Measurements from ENCODE around the gene NLGN1.

NLGN1 gene

DNA sequence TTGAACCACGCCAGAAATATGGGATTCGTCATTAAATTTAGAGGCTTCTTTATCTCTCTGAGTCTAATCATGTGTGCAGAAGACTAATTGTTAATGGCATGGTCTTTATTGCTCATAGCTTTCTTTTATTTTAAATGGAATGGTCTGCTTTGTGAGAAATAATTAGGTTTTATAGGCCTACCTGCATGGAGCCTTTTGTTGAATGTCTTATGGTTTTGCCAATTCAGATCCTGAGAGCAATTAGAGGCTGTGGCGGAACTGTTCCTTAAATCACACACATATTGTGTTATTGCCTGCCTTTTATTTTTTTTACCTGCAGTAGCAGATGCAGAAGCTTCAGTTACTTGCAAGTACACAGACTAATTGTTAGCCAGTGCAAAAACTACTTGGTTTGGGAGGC is 306.2 kb downstream of the NLGN1 start:
- no peak for DNase-seq (ENCODE audit: low spot score)
- in situ Hi-C loops (cut with MboI; ENCODE audit: low pct_unique_long_range_greater_than_20kb, low sequenced_read_pairs, unreplicated experiment), result no loop called here
- TF ChIP-seq, protein P1, sequence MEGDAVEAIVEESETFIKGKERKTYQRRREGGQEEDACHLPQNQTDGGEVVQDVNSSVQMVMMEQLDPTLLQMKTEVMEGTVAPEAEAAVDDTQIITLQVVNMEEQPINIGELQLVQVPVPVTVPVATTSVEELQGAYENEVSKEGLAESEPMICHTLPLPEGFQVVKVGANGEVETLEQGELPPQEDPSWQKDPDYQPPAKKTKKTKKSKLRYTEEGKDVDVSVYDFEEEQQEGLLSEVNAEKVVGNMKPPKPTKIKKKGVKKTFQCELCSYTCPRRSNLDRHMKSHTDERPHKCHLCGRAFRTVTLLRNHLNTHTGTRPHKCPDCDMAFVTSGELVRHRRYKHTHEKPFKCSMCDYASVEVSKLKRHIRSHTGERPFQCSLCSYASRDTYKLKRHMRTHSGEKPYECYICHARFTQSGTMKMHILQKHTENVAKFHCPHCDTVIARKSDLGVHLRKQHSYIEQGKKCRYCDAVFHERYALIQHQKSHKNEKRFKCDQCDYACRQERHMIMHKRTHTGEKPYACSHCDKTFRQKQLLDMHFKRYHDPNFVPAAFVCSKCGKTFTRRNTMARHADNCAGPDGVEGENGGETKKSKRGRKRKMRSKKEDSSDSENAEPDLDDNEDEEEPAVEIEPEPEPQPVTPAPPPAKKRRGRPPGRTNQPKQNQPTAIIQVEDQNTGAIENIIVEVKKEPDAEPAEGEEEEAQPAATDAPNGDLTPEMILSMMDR (IDR thresholded peaks at IDR 0.05; ENCODE audit: extremely low read depth, insufficient read depth, missing control alignments), result no peak

DNA sequence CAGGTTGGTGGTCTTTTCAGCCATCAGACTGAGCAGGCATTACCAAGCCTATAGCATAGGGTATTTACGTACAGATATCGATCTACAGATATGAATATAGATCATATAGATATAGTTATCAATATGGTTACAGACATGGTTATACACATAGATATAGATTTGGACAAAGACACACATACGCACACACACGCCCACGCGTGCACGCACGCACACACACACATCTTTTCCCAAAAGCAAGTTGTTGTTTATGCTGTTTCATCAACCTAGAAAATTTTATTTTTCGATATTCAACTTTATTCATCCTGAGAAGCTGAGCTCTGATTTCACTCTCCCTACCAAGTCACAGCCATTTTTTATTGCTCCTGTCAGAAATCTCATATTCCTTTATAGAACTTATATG is 309.1 kb downstream of the NLGN1 start:
- TF ChIP-seq, protein P1 (IDR thresholded peaks at IDR 0.05; ENCODE audit: extremely low read depth, insufficient read depth, missing control alignments), result no peak
- DNase-seq (ENCODE audit: low spot score), result no peak
- in situ Hi-C loops (cut with MboI; ENCODE audit: low pct_unique_long_range_greater_than_20kb, low sequenced_read_pairs, unreplicated experiment), result no loop called here

DNA sequence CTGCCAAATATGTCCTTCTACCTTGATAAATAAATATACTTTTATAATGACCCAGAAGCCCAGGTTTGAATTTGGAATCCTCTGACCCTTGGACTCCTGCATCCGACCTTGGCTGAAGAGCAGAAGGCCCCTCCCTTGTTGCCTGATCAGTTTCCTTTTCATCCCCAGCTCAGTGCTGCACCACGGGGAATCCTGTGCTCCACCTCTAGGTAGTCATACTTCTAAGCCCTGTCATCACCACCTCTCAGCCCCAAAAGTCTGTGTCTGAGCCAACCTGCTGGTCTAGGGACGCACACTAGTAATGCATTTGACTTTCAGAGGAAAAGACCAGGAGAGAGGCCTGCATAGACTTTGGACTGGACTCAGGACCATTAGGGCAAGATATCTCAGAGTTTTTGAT is 310.6 kb downstream of the NLGN1 start:
- in situ Hi-C loops (cut with MboI; ENCODE audit: low pct_unique_long_range_greater_than_20kb, low sequenced_read_pairs, unreplicated experiment), result no loop called here
- TF ChIP-seq, protein P1 (IDR thresholded peaks at IDR 0.05; ENCODE audit: extremely low read depth, insufficient read depth, missing control alignments), result no peak
- no peak for DNase-seq (ENCODE audit: low spot score)

DNA sequence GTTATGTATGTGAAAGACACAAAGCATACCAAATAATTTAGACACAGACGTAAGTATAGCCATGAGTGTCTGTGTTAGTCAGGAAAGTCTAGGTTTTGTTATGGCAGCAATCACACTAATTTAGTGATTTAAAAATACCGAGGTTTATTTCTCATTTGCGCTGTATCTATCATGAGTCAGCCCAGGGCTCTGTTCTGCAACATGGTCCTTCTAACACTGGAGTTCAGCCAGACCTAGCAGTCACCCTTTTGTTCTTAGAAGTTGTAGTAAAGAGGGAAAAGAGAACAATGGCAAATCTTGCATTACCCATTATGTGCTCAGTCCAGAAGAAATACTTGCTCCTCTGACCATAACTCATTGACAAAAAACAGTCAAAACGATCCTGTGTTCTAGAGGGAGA is 311.5 kb downstream of the NLGN1 start:
- no peak for DNase-seq (ENCODE audit: low spot score)
- TF ChIP-seq, protein P1 (IDR thresholded peaks at IDR 0.05; ENCODE audit: extremely low read depth, insufficient read depth, missing control alignments), result no peak
- in situ Hi-C loops (cut with MboI; ENCODE audit: low pct_unique_long_range_greater_than_20kb, low sequenced_read_pairs, unreplicated experiment), result no loop called here

DNA sequence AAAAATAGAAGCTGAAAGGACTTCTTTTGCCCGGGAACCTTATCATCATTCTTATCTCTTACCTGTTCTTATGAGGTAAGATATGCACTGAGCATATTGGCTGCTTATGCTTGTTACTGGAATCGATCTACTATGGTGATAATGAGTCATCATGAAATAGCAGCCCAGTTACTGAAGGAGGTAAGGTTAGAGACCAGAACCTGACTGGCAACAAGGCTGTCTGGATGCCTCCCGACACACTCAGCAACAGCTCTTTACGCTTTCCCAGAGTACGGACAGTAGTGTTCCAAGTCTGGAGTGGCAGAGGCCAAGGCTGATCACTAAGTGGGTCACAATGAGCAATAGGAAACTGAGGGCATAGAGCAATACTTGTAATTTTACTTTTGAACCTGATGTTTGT is 314.1 kb downstream of the NLGN1 start:
- DNase-seq (ENCODE audit: low spot score), result no peak
- TF ChIP-seq, protein P1 (IDR thresholded peaks at IDR 0.05; ENCODE audit: extremely low read depth, insufficient read depth, missing control alignments), result no peak
- in situ Hi-C loops (cut with MboI; ENCODE audit: low pct_unique_long_range_greater_than_20kb, low sequenced_read_pairs, unreplicated experiment), result no loop called here

DNA sequence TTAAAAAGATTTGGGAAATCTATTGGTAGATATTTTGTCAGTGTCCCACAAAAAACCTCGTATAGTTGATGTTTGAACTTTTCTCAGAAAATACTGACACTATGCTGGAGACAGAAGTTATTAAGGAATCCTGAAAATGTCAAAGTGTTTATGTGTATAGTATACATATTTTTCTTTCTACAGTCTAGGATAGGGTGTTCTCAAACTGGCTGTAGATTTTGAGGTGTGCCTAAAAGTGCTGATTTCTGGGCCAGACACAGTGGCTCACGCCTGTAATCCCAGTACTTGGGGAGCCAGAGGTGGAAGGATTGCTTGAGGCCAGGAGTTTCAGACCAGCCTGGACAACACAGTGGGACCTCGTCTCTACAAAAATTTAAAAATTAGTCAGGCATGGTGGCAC is 322.0 kb downstream of the NLGN1 start:
- DNase-seq (ENCODE audit: low spot score), result no peak
- in situ Hi-C loops (cut with MboI; ENCODE audit: low pct_unique_long_range_greater_than_20kb, low sequenced_read_pairs, unreplicated experiment), result no loop called here
- TF ChIP-seq, protein P1 (IDR thresholded peaks at IDR 0.05; ENCODE audit: extremely low read depth, insufficient read depth, missing control alignments), result no peak

DNA sequence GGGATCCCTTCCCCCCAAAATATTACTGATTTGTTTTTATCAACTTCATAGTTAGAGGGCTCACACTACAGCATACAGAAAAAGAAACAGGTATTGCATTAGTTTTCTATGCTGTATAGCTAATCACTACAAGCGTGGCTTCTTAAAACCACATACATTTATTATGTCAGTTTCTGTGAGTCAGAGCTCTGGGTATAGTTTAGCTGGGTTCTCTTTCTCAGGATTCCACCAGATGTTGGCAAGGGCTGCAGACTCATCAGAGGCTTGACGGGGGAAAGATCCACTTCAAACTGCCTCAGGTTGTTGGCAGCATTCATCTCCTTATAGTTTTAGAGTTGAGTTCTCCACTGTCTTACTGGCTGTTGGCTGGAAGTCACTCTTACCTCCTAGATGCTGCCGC is 328.0 kb downstream of the NLGN1 start:
- in situ Hi-C loops (cut with MboI; ENCODE audit: low pct_unique_long_range_greater_than_20kb, low sequenced_read_pairs, unreplicated experiment), result no loop called here
- DNase-seq (ENCODE audit: low spot score), result no peak
- TF ChIP-seq, protein P1 (IDR thresholded peaks at IDR 0.05; ENCODE audit: extremely low read depth, insufficient read depth, missing control alignments), result no peak
